HCT116 (cell line): ENCODE results near the gene DUS3L.

ENCODE experiments used
- ATF3 ChIP-seq: IDR thresholded peaks from 2 replicates; pipeline ENCODE4 v1.6.1; 2012
- CTCF ChIP-seq, 3 experiments: fragments of 200-600 bp in 1 of 3; sonication (generic) in 1 of 3; IDR thresholded peaks in 2 of 3; conservative IDR thresholded peaks in 1 of 3; 2 replicates each; pipeline ENCODE4 v1.5.1; 2012 to 2017; ENCODE audit warnings: low read depth in 2 of 3, low read length in 2 of 3, antibody characterized with exemption in 1 of 3, borderline replicate concordance in 1 of 3, control low read depth in 1 of 3, mild to moderate bottlenecking in 1 of 3, mixed read lengths in 1 of 3, mixed run types in 1 of 3, moderate library complexity in 1 of 3; ENCODE audit not compliant: insufficient read depth in 1 of 3
- EZH2 ChIP-seq: fragments of 200-600 bp; sonication (generic); IDR thresholded peaks from 2 replicates; pipeline ENCODE4 v1.6.1; 2017; ENCODE audit warnings: antibody characterized with exemption, mixed run types
- MAX ChIP-seq: IDR thresholded peaks from 2 replicates; pipeline ENCODE4 v1.6.1; 2012
- POLR2A ChIP-seq: IDR thresholded peaks from 2 replicates; pipeline ENCODE4 v1.7.0; 2011; ENCODE audit warnings: borderline replicate concordance; ENCODE audit not compliant: insufficient read depth, insufficient read length; ENCODE audit errors: extremely low read depth
- POLR2AphosphoS5 ChIP-seq: IDR thresholded peaks from 2 replicates; pipeline ENCODE4 v1.6.1; 2011; ENCODE audit warnings: mild to moderate bottlenecking, low read depth, low read length, moderate library complexity
- SRF ChIP-seq: IDR thresholded peaks from 2 replicates; pipeline ENCODE4 v1.6.1; 2012; ENCODE audit warnings: low read depth
- ZFX ChIP-seq: fragments of 450-650 bp; IDR thresholded peaks from 2 replicates; pipeline ENCODE4 v1.6.1; 2017
- ZNF274 ChIP-seq: fragments of 200-500 bp; sonication (Bioruptor generic); IDR thresholded peaks from 2 replicates; pipeline ENCODE4 v1.6.1; 2014; ENCODE audit warnings: mild to moderate bottlenecking, low read depth, low read length, inconsistent platforms

- TF ChIP-seq ATF3 (no peak), POLR2A (no peak), ZNF274 (no peak), EZH2 (no peak), SRF (no peak), POLR2AphosphoS5 (no peak), CTCF (IDR thresholded peaks at IDR 0.05 in 2 of 3, conservative IDR thresholded peaks at IDR 0.05 in 1 of 3; ENCODE audit: borderline replicate concordance in 1 of 3, insufficient read depth in 1 of 3, low read depth in 2 of 3, low read length in 2 of 3) (no peak), ZFX (no peak), MAX (no peak)
Measured at GRCh38 chr19:5803441-5803751, 12.4 kb upstream of the DUS3L start.
